HG02938 (cell line): ENCODE measurements around the gene PROX2.

Source experiments
- ATAC-seq: cut with Tn5 transposase; IDR thresholded peaks from one replicate; pipeline ENCODE4 v1.9.1; 2021; ENCODE audit warnings: mild to moderate bottlenecking, moderate library complexity; ENCODE audit not compliant: unreplicated experiment

The PROX2 gene

DNA sequence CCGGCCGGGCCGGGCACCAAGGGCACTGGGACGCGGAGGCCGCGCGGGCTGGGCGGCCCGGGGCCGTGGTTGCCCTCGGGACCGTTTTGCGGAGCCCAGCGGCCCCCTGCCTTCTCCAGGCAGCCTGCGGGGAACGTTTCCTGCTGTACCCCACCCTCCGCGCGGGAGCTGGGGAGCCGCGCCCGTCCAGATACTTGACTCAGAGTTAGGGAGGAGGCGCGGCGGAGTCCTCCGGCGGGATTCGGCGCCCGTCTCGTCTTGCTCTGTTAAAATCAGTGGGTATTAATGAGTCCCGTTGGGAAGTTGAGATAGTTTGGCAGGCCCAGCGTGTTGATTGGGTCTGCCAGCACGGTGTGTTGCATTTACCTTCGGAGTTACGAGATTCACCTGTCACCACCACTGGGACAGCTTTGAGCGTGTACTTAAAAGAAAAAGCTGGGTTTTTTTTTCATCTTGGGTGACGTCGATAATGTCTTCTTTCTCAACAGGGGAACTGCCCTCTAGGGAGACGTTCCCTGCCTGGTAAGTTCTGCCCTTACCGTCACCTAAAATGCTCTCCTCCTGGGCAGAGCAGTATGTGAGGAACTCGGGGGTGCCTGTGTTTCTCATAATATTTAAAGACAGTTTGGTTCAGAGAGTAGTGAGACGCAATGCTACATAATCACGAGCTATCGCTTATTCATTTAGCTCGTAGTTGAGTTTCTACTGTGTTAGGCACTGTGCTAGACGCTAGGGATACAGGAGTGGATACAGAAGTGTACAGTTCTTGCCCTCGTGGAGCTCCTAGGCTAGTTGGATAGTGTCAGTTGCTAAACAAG lies 6.4 kb upstream of the PROX2 start:
- peak; percentile 39 for ATAC-seq

- ATAC-seq = peak; percentile 94
Measured at GRCh38 chr14:74881431-74882102, 5.6 kb upstream of the PROX2 start, which contains the start of gene DLST. Gene DLST (plus strand): TSS chr14:74881916. CDS start chr14:74881954, 38 bp downstream.

- ATAC-seq = no peak
Measured at GRCh38 chr14:74879427-74880182, 3.7 kb upstream of the PROX2 start.

DNA sequence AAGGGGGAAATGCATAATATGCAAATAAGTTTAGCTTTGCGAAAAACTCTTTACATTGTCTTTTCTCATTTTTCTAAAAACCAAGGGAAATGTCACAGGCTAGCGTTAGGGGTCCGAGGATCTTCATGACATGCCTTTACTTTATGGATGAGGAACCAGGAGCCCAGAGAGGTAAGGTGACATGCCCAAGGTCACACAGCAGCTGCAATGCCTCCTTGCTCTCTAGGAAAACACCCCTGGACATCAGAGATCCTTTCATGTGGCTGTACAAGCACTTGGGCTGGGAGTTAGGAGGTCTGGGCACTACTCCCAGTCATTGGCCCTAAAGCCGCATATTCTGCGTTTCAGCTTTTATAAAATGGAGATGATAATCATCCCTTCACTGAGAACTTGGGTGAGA lies 741 bp downstream of the PROX2 start:
- no peak for ATAC-seq

GRCh38 chr14:74871819-74872218 lies 4.1 kb downstream of the PROX2 start:
- ATAC-seq = no peak

DNA sequence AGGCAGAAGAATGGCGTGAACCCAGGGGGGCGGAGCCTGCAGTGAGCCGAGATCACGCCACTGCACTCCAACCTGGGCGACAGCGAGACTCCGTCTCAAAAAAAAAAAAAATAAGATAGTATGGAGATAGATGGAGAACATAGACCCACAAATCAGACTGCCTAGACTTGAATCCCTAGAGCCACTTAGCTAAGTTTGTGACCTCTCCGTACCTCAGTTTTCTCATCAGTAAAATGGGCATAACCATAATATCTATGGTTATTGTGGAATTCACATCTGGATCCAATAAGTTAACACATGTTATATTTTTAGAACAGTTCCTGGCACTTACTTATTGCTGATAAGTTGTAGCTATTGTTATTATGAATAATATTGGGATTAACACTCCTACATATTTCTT lies 7.2 kb downstream of the PROX2 start:
- ATAC-seq = no peak

DNA sequence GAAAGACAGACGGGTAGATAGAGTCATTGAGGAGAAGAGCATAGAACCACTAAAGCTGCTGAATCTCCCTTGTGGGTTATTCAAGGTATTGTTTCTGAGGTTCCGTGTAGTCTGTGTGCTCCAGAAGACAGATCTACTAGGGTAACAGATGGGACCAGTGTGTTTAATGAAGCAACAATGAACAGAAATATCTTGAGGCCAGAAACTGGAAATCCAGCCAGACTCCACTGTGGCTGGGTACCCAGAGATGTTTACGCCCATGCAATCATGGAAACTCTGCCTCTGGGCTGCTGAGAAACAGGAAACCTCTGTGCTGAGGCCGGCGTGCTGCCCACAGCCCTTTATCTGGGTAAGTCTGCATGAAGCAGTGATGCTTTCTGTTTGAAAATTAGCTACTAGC lies 8.3 kb downstream of the PROX2 start:
- ATAC-seq = no peak

- ATAC-seq = no peak
Measured at GRCh38 chr14:74866708-74867389, 9.1 kb downstream of the PROX2 start.

DNA sequence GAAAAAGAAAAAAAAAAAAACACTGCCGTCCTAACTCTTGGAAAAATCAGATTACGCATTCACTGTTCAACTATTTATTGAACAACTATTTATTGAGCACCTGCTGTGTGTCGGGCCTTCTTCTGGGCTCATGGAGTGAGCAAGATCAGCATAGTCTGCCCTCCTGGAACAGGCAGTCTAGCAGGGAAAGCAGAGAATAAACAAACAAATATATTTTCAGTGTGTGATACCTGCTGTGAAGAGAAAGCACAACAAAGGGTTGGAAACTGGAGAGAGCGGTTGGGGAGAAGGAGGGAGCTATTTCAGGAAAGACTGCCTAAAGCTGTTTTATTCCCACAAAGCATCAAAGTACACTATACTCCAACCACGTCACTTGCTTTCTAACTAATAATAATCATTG lies 10.8 kb downstream of the PROX2 start:
- ATAC-seq = no peak

DNA sequence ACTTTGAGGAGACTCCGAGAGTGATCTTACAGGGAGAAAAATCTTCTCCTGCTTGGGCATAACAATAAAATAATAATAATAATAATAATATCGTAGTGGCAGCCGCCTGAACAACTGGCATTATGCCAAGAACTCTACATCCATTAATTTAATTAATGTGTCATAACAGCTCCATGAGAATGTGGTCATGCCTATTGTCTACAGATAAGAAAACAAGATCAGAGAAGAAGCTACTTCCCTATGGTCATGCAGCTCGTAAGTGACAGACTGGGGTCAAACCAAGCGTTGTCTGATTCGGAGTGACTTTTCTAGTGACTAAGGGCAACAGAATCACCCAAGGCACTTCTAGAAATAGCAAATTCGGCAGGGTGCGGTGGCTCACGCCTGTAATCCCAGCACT lies 11.7 kb downstream of the PROX2 start:
- no peak for ATAC-seq

DNA sequence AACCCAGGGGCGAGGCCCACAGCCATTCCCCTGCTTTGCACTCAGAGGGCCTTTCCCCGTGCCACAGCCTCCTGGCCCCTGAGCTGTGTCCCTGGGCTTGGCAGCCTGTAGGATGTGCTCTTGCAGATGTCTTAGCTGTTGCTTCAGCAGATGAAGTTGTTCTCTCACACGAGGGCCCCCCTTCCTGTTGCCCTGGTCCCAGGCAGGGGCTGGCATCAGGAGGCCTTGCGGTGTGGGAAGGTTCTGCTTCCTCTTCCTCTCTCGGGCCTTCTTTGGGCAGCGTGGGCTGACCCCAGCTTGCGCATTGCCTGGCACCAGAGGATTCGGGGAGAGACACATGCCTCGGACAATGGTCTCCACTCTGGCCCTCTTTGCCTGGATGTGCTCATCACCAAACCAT lies 12.7 kb downstream of the PROX2 start:
- ATAC-seq = no peak

DNA sequence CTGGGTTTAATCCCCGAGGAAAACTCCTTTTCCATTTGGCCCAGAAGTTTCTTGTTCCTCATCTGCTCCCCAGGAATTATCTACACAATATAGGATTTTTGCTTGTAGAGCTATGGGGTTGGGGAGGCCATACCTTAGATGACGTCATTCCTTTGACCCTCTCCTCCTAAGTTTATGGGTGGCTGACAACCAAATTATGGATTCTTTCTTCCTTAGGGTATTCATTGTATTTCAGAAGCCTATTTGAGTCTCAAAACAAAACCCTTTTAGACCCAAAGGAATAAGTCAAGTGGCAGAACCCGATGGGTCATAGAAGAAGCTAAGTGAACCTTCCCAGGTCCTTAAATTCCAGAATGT lies 14.2 kb downstream of the PROX2 start:
- no peak for ATAC-seq

DNA sequence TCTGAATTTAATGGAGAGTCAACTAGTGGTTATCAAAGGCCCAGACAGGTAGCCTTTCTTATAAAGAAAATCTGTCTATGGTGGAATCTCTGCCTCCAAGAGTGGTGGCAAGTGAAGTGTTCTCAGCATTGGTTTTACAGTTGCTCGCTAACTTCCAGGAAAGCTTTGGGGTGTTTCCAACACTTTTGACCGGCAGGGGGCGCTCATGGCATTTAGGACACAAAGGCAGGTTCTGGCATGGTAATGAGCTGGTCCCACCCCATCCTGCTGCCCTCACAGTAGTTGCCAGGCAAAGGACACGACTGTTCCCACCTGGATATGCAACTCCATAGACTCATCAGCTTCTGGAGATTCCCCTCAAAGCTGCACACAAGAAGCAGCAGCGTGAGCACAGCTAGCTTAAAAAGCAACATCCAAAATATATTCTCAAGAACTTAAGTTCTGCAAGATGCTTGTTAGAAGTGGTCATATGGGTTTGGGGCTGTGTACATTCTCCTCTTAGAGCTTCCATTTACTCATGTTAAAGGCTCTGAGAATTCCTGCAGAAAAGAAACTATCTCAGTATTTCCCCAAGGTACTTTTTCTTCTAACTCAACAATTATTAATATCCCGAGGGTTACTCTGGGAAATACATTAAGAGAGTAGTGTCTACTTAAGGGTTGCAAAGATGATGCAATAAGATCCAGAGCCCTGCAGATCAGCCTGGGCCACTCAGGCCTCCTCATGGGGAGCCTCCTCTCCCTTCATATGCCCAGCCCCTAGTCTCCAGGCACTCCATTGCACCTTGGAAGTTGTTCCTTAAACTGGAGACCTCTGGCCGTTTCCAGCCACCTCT lies 14.8 kb downstream of the PROX2 start:
- ATAC-seq = peak; percentile 51

GRCh38 chr14:74859757-74860552 lies 16.0 kb downstream of the PROX2 start:
- ATAC-seq = no peak

- ATAC-seq = no peak
Measured at GRCh38 chr14:74858022-74858421, 17.9 kb downstream of the PROX2 start.

DNA sequence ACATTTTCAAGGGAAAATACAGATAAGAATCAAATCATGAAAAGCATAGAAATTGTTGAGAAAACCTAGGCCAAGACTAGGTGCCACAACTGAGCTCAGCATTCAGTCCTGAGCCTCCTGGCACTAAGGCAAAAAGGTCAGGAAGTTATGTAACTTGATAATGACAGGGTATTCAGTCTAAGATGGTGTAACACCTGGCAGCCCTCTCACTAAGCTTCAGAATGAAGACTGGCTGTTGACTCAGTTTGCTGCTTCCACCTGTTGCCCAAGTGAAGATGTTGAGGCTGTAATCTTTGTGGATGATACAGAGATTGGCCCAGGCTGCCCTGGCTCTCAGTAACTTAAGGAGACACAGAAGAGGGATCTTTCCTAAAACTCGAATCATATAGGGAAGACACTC lies 19.6 kb downstream of the PROX2 start:
- ATAC-seq = no peak

GRCh38 chr14:74855945-74856344 lies 20.0 kb downstream of the PROX2 start:
- ATAC-seq = no peak

- ATAC-seq = no peak
Measured at GRCh38 chr14:74855021-74855420, 20.9 kb downstream of the PROX2 start.

DNA sequence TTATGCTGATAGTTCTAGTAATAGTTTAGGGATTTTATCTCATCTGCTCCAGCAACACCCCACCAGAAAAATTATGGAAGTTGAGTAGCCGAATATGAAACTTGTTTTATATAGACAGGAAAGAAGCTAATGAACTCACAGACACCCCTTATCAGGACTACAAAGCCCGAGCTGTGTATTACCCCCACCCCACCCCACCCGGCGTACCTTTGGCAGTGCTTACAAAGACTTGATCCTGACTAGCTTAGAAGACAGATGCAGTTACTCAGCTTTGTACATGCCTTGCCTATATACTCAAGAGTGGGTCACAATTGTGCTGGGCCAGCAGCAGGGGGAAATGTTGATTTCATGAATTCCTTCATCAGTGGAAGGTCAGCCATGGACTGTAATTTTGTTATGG lies 22.4 kb downstream of the PROX2 start:
- no peak for ATAC-seq
